ENCODE results near the gene HELZ2. TPM values are rescaled to one million over a fixed set of nuclear protein-coding genes. Genes with fewer than 3 reads are reported as not detected.
"Not testable (repeated sequence)": the region's sequence is repeated elsewhere in the genome, so short reads cannot be mapped to it uniquely, and the experiment has no call there.

The HELZ2 gene, protein sequence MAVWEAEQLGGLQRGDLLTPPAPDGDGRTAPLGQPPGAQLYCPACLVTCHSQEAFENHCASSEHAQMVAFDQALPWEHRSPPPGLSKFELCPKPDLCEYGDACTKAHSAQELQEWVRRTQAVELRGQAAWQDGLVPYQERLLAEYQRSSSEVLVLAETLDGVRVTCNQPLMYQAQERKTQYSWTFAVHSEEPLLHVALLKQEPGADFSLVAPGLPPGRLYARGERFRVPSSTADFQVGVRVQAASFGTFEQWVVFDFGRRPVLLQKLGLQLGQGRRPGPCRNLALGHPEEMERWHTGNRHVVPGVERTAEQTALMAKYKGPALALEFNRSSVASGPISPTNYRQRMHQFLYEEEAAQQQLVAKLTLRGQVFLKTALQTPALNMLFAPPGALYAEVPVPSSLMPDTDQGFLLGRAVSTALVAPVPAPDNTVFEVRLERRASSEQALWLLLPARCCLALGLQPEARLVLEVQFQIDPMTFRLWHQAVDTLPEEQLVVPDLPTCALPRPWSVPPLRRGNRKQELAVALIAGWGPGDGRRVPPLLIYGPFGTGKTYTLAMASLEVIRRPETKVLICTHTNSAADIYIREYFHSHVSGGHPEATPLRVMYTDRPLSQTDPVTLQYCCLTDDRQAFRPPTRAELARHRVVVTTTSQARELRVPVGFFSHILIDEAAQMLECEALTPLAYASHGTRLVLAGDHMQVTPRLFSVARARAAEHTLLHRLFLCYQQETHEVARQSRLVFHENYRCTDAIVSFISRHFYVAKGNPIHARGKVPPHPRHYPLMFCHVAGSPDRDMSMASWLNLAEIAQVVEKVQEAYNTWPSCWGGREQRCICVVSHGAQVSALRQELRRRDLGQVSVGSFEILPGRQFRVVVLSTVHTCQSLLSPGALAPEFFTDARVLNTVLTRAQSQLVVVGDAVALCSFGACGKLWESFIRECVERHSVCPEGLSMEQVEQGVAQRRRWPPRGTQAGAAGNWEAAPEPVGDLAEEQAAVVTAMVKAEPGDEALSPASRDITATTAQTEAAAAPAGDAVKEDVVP (N-terminal part only)
- 19.9 TPM for total RNA-seq
- 15.5 TPM for polyA plus RNA-seq

- WGBS = 7% methylated on average over 40 of the region's 40 CpGs
- no peaks in the 10 kb centered on the region for H3K36me3 ChIP-seq (ENCODE audit: insufficient read depth)
- peak within 1 kb of the TSS; percentile 3 for H3K27ac ChIP-seq (ENCODE audit: low read depth)
- H3K4me1 ChIP-seq (ENCODE audit: insufficient read depth) = no peaks in the 10 kb centered on the region
- peak within 1 kb of the TSS; percentile 90 for H3K4me3 ChIP-seq (ENCODE audit: low read depth, low read length)
- no peak for DNase-seq (ENCODE audit: extremely low spot score)
These were observed at the start of gene HELZ2 for GRCh38 chr20:63574156-63574828. Gene HELZ2, minus strand, starts transcription at chr20:63574239. Its CDS starts 1,854 bp downstream, at chr20:63572385.

- H3K36me3 ChIP-seq (ENCODE audit: insufficient read depth) = peaks cover 2% of the 10 kb centered on the region
- 91% methylated on average over 14 of the region's 14 CpGs for WGBS
- DNase-seq (ENCODE audit: extremely low spot score) = no peak
- H3K27ac ChIP-seq (ENCODE audit: low read depth) = no peak overlapping the region
- no peaks in the 10 kb centered on the region for H3K4me1 ChIP-seq (ENCODE audit: insufficient read depth)
- H3K4me3 ChIP-seq (ENCODE audit: low read depth, low read length) = no peak overlapping the region
These were observed 48.7 kb upstream of the HELZ2 start for GRCh38 chr20:63622732-63623131.

- H3K4me1 ChIP-seq (ENCODE audit: insufficient read depth) = no peaks in the 10 kb centered on the region
- no peak for DNase-seq (ENCODE audit: extremely low spot score)
- no peak overlapping the region for H3K27ac ChIP-seq (ENCODE audit: low read depth)
- no peak overlapping the region for H3K4me3 ChIP-seq (ENCODE audit: low read depth, low read length)
- H3K36me3 ChIP-seq (ENCODE audit: insufficient read depth) = peaks cover 2% of the 10 kb centered on the region
- 96% methylated on average over 4 of the region's 4 CpGs for WGBS
These were observed 48.1 kb upstream of the HELZ2 start for GRCh38 chr20:63622096-63622495.

- no peak for DNase-seq (ENCODE audit: extremely low spot score)
- Histone ChIP-seq H3K4me1 (ENCODE audit: insufficient read depth) (no peaks in the 10 kb centered on the region), H3K4me3 (ENCODE audit: low read depth, low read length) (no peak overlapping the region), H3K36me3 (ENCODE audit: insufficient read depth) (peaks cover 2% of the 10 kb centered on the region), H3K27ac (ENCODE audit: low read depth) (no peak overlapping the region)
- 86% methylated on average over 8 of the region's 8 CpGs for WGBS
These were observed 47.0 kb upstream of the HELZ2 start for GRCh38 chr20:63620991-63621390.

GRCh38 chr20:63619505-63619904 lies 45.5 kb upstream of the HELZ2 start:
- 81% methylated on average over 13 of the region's 13 CpGs for WGBS
- Histone ChIP-seq H3K27ac (ENCODE audit: low read depth) (no peak overlapping the region), H3K36me3 (ENCODE audit: insufficient read depth) (peaks cover 2% of the 10 kb centered on the region), H3K4me1 (ENCODE audit: insufficient read depth) (no peaks in the 10 kb centered on the region), H3K4me3 (ENCODE audit: low read depth, low read length) (no peak overlapping the region)
- no peak for DNase-seq (ENCODE audit: extremely low spot score)

GRCh38 chr20:63619086-63619485 lies 45.0 kb upstream of the HELZ2 start:
- no peak for DNase-seq (ENCODE audit: extremely low spot score)
- Histone ChIP-seq H3K36me3 (ENCODE audit: insufficient read depth) (peaks cover 2% of the 10 kb centered on the region), H3K4me3 (ENCODE audit: low read depth, low read length) (no peak overlapping the region), H3K27ac (ENCODE audit: low read depth) (no peak overlapping the region), H3K4me1 (ENCODE audit: insufficient read depth) (no peaks in the 10 kb centered on the region)
- 93% methylated on average over 16 of the region's 16 CpGs for WGBS

DNA sequence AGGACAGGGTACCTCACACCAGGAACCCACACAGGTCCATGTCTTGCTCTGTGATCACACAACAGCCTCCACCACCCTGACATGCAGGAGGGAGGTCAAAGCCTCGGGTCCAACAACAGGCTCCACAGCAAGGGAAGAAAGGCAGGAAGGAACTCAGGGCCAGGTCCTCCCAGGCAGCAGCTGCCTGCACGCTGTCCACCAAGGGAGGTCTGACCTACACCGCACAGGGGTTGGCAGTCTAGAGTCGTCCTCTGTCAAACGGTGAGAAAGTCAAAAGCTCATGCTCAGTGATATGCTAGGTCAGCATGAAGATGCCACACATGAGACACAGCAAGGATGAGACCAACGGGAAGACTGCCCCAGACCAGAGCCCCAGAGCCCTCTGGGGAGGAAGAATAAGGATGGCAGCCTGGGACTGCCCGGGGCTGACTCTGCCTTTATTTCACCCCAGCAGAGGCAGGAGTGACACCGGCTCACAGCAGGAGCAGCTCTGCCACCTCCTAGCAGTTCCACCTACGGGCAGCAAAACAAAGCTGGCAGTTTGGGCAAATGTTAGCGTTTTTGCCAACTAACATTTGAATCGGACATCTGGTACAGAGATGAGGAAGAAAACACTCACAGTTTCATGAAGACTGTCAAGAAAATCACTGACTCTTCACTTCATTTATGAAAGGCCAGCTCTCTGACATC lies 44.4 kb upstream of the HELZ2 start:
- Histone ChIP-seq H3K36me3 (ENCODE audit: insufficient read depth) (peaks cover 2% of the 10 kb centered on the region), H3K27ac (ENCODE audit: low read depth) (no peak overlapping the region), H3K4me3 (ENCODE audit: low read depth, low read length) (no peak overlapping the region), H3K4me1 (ENCODE audit: insufficient read depth) (no peaks in the 10 kb centered on the region)
- DNase-seq (ENCODE audit: extremely low spot score) = no peak
- 82% methylated on average over 11 of the region's 11 CpGs for WGBS

- no peak for DNase-seq (ENCODE audit: extremely low spot score)
- Histone ChIP-seq H3K36me3 (ENCODE audit: insufficient read depth) (peaks cover 2% of the 10 kb centered on the region), H3K27ac (ENCODE audit: low read depth) (no peak overlapping the region), H3K4me1 (ENCODE audit: insufficient read depth) (no peaks in the 10 kb centered on the region), H3K4me3 (ENCODE audit: low read depth, low read length) (no peak overlapping the region)
- WGBS = 94% methylated on average over 8 of the region's 8 CpGs
These were observed 43.8 kb upstream of the HELZ2 start for GRCh38 chr20:63617876-63618265.

- no peak for DNase-seq (ENCODE audit: extremely low spot score)
- no peak overlapping the region for H3K4me3 ChIP-seq (ENCODE audit: low read depth, low read length)
- WGBS = 94% methylated on average over 41 of the region's 41 CpGs
- H3K27ac ChIP-seq (ENCODE audit: low read depth) = no peak overlapping the region
- peaks cover 2% of the 10 kb centered on the region for H3K36me3 ChIP-seq (ENCODE audit: insufficient read depth)
- no peaks in the 10 kb centered on the region for H3K4me1 ChIP-seq (ENCODE audit: insufficient read depth)
These were observed 43.2 kb upstream of the HELZ2 start for GRCh38 chr20:63617092-63617875.

DNA sequence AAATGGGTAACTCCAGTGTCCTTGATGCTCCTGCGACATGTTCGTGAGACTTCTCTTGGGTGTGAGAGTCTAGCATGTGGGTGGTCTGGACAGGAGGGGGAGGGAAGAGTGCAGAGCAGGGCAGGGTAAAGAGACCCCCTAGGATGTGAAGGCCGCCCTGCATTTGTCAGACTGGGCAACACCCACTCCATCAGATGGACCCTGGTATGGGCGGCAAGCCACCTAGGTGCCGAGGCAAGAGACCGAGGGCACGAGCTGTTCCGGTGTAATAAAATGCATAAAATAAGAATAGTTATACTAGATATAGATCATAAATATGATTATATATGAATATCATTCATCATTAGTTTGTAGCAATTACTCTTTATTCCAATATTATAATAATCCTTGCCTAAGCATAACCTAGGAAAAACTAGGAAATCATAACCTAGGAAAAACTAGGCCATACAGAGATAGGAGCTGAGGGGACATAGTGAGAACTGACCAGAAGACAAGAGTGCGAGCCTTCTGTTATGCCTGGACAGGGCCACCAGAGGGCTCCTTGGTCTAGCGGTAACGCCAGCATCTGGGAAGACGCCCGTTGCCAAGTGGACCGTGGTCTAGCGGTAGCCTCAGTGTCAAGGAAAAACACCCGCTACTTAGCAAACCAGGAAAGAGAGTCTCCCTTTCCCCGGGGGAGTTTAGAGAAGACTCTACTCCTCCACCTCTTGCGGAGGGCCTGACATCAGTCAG lies 40.0 kb upstream of the HELZ2 start:
- not testable (repeated sequence) for DNase-seq (ENCODE audit: extremely low spot score); H3K4me3 ChIP-seq (ENCODE audit: low read depth, low read length); H3K27ac ChIP-seq (ENCODE audit: low read depth); H3K4me1 ChIP-seq (ENCODE audit: insufficient read depth); H3K36me3 ChIP-seq (ENCODE audit: insufficient read depth)
- WGBS = 90% methylated on average over 18 of the region's 18 CpGs

GRCh38 chr20:63612276-63612931 lies 38.4 kb upstream of the HELZ2 start:
- H3K36me3 ChIP-seq (ENCODE audit: insufficient read depth) = no peaks in the 10 kb centered on the region
- DNase-seq (ENCODE audit: extremely low spot score) = no peak
- 83% methylated on average over 20 of the region's 20 CpGs for WGBS
- H3K4me1 ChIP-seq (ENCODE audit: insufficient read depth) = no peaks in the 10 kb centered on the region
- no peak overlapping the region for H3K27ac ChIP-seq (ENCODE audit: low read depth)
- H3K4me3 ChIP-seq (ENCODE audit: low read depth, low read length) = no peak overlapping the region
